Smooth muscle cell (in vitro differentiated cells): ENCODE measurements around the gene MFSD6L. TPM values are rescaled to one million over a fixed set of nuclear protein-coding genes. Genes with fewer than 3 reads are reported as not detected.

Source experiments
- DNase-seq: peaks from one replicate; lab custom pipeline; 2025; ENCODE audit not compliant: unreplicated experiment; lab: John Stamatoyannopoulos, UW
- H2AFZ ChIP-seq: fragments of 200-600 bp; sonication (generic); 2 replicates; pipeline ENCODE4 v1.6.0; 2016; ENCODE audit warnings: antibody characterized with exemption, low read depth, mild to moderate bottlenecking
- H3F3A ChIP-seq: fragments of 200-600 bp; sonication (generic); 2 replicates; pipeline ENCODE4 v1.6.0; 2017; ENCODE audit warnings: antibody characterized with exemption, low read depth
- H3K27ac ChIP-seq: fragments of 200-600 bp; sonication (generic); 2 replicates; pipeline ENCODE4 v1.5.1; 2016; ENCODE audit warnings: low read depth, mild to moderate bottlenecking
- H3K27me3 ChIP-seq: fragments of 200-600 bp; sonication (generic); 2 replicates; pipeline ENCODE4 v1.6.1; 2016; ENCODE audit warnings: low read depth, mild to moderate bottlenecking
- H3K36me3 ChIP-seq: fragments of 200-600 bp; sonication (generic); 2 replicates; pipeline ENCODE4 v1.5.1; 2016; ENCODE audit warnings: low read depth
- H3K4me1 ChIP-seq: fragments of 200-600 bp; sonication (generic); 2 replicates; pipeline ENCODE4 v1.5.1; 2016; ENCODE audit warnings: low read depth
- H3K4me2 ChIP-seq: fragments of 200-600 bp; sonication (generic); 2 replicates; pipeline ENCODE4 v1.6.0; 2016; ENCODE audit warnings: mild to moderate bottlenecking
- H3K4me3 ChIP-seq: fragments of 200-600 bp; sonication (generic); 2 replicates; pipeline ENCODE4 v1.5.1; 2016; ENCODE audit warnings: mild to moderate bottlenecking
- H3K79me2 ChIP-seq: fragments of 200-600 bp; sonication (generic); 2 replicates; pipeline ENCODE4 v1.6.0; 2016; ENCODE audit warnings: low read depth, mild to moderate bottlenecking
- H3K9ac ChIP-seq: fragments of 200-600 bp; sonication (generic); 2 replicates; pipeline ENCODE4 v1.6.0; 2016; ENCODE audit warnings: low read depth
- H3K9me3 ChIP-seq: fragments of 200-600 bp; sonication (generic); replicated peaks from 2 replicates; pipeline ENCODE4 v1.5.1; 2016; ENCODE audit warnings: low read depth
- H4K20me1 ChIP-seq: fragments of 200-600 bp; sonication (generic); 2 replicates; pipeline ENCODE4 v1.6.0; 2016; ENCODE audit warnings: low read depth
- WGBS: methylation state at CpG from one replicate; pipeline ENCODE4 v1.1.7; 2016; ENCODE audit warnings: low lambda C conversion rate; 5-methylcytosine and 5-hydroxymethylcytosine counted together
- polyA plus RNA-seq: library from polyadenylated mRNA; unstranded; fragments of >200 nt; fragmentation: Nextera tagmentation; extraction: Ambion mirVana; gene quantifications from 2 replicates; pipeline ENCODE4 v1.2.1, GENCODE V29; 2016
- total RNA-seq: library from RNA; depleted of rRNA; stranded (reverse); fragments of >200 nt; gene quantifications from 2 replicates; pipeline ENCODE4 v1.2.3, GENCODE V29; 2014
- TF ChIP-seq, protein P1 (sequence below): fragments of 200-600 bp; sonication (generic); IDR thresholded peaks from 2 replicates; pipeline ENCODE4 v1.5.1; 2017; ENCODE audit warnings: borderline replicate concordance, mild to moderate bottlenecking, antibody characterized with exemption; ENCODE audit not compliant: insufficient read depth, poor library complexity, severe bottlenecking

The MFSD6L gene
- total and polyA plus RNA-seq, 2 experiments from 2014 or later: 0.13 TPM; not detected in 1

- Histone ChIP-seq H3K4me1 (no peaks in the 10 kb centered on the region), H3K4me2 (peak overlapping the region; percentile 76), H3K9ac (no peak overlapping the region), H3K27ac (no peak overlapping the region), H2AFZ (no peak overlapping the region), H3K9me3 (no peaks in the 10 kb centered on the region), H4K20me1 (no peaks in the 10 kb centered on the region), H3K27me3 (peaks cover 36% of the 10 kb centered on the region), H3K4me3 (peak overlapping the region; percentile 38), H3F3A (no peaks in the 10 kb centered on the region), H3K36me3 (no peaks in the 10 kb centered on the region), H3K79me2 (no peaks in the 10 kb centered on the region)
- no peak for DNase-seq
- 58% methylated on average over 15 of the region's 15 CpGs for WGBS
- TF ChIP-seq, protein P1, sequence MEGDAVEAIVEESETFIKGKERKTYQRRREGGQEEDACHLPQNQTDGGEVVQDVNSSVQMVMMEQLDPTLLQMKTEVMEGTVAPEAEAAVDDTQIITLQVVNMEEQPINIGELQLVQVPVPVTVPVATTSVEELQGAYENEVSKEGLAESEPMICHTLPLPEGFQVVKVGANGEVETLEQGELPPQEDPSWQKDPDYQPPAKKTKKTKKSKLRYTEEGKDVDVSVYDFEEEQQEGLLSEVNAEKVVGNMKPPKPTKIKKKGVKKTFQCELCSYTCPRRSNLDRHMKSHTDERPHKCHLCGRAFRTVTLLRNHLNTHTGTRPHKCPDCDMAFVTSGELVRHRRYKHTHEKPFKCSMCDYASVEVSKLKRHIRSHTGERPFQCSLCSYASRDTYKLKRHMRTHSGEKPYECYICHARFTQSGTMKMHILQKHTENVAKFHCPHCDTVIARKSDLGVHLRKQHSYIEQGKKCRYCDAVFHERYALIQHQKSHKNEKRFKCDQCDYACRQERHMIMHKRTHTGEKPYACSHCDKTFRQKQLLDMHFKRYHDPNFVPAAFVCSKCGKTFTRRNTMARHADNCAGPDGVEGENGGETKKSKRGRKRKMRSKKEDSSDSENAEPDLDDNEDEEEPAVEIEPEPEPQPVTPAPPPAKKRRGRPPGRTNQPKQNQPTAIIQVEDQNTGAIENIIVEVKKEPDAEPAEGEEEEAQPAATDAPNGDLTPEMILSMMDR: no peak
Measured at GRCh38 chr17:8799570-8800212, 526 bp upstream of the MFSD6L start.

DNA sequence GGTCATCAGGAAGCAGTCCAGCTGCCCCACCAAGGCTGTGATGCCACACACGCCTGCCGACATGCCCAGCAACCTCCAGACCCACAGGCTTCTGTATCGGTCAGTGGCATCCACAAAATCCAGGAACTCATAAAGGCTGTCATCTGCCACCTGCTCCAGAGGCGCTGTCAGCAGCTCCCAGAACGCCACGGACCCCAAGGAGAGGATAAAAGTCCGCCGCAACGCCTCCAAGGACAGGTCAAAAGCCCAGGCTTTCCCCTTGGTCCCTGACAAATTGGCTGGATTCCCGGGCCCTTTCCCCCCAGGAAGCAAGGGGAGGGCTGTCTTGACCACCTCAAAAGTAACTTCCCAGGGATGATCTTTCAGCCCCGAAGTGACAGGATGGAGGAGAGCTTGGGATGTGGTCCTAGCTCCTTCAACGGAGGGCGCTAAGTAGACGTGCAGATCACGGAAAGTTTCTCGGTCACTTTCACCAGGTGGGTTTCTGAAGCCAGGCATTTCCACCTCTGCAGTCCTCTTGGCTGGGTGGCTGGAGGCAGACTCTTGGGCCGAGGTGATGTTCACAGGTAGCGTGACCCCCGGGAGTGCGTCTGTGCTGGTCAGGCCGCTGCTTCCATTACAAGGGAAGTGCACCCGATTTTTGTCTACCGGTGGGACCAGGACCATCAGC is 854 bp downstream of the MFSD6L start:
- no peaks in the 10 kb centered on the region for H3K9me3 ChIP-seq
- H3K4me2 ChIP-seq: no peak overlapping the region
- no peaks in the 10 kb centered on the region for H3K4me1 ChIP-seq
- no peaks in the 10 kb centered on the region for H4K20me1 ChIP-seq
- H3K79me2 ChIP-seq: no peaks in the 10 kb centered on the region
- no peak overlapping the region for H3K9ac ChIP-seq
- H3K4me3 ChIP-seq: no peak overlapping the region
- no peaks in the 10 kb centered on the region for H3K36me3 ChIP-seq
- WGBS: 67% methylated on average over 23 of the region's 23 CpGs
- H3F3A ChIP-seq: no peaks in the 10 kb centered on the region
- TF ChIP-seq, protein P1: no peak
- no peak for DNase-seq
- H3K27ac ChIP-seq: no peak overlapping the region
- H2AFZ ChIP-seq: no peak overlapping the region
- peaks cover 36% of the 10 kb centered on the region for H3K27me3 ChIP-seq

GRCh38 chr17:8797621-8798175 is 1.5 kb downstream of the MFSD6L start:
- H3F3A ChIP-seq: no peaks in the 10 kb centered on the region
- no peaks in the 10 kb centered on the region for H3K9me3 ChIP-seq
- H3K9ac ChIP-seq: no peak overlapping the region
- H3K4me2 ChIP-seq: no peak overlapping the region
- WGBS: 90% methylated on average over 14 of the region's 14 CpGs
- no peaks in the 10 kb centered on the region for H3K4me1 ChIP-seq
- peaks cover 36% of the 10 kb centered on the region for H3K27me3 ChIP-seq
- no peaks in the 10 kb centered on the region for H3K79me2 ChIP-seq
- H2AFZ ChIP-seq: no peak overlapping the region
- H4K20me1 ChIP-seq: no peaks in the 10 kb centered on the region
- H3K27ac ChIP-seq: no peak overlapping the region
- H3K4me3 ChIP-seq: no peak overlapping the region
- no peaks in the 10 kb centered on the region for H3K36me3 ChIP-seq
- TF ChIP-seq, protein P1: no peak
- no peak for DNase-seq
